HepG2 (cell line): Measurements from ENCODE around the gene INF2. TPM values are rescaled to one million over a fixed set of nuclear protein-coding genes. Genes with fewer than 3 reads are reported as not detected.

Experiments used
- HMG20B ChIP-seq: conservative IDR thresholded peaks from 2 replicates; pipeline ENCODE4 v1.6.1; 2016; ENCODE audit warnings: missing genetic modification reagents, missing compliant biosample characterization
- MAFF ChIP-seq: IDR thresholded peaks from 2 replicates; pipeline ENCODE4 v1.6.1; 2011; ENCODE audit warnings: low read depth, low read length, improper control_type of control experiment
- PATZ1 ChIP-seq: sonication (generic); formaldehyde crosslinking; IDR thresholded peaks from 2 replicates; pipeline ENCODE4 v1.4.0; 2020; ENCODE audit warnings: missing genetic modification reagents
- PLSCR1 ChIP-seq: sonication (generic); formaldehyde crosslinking; IDR thresholded peaks from 2 replicates; pipeline ENCODE4 v1.5.0; 2020; ENCODE audit warnings: missing genetic modification reagents, mild to moderate bottlenecking, borderline replicate concordance
- ZIK1 ChIP-seq: sonication (generic); formaldehyde crosslinking; IDR thresholded peaks from 2 replicates; pipeline ENCODE4 v1.5.0; 2020; ENCODE audit warnings: mild to moderate bottlenecking, low read depth, missing genetic modification reagents, borderline replicate concordance
- ZNF230 ChIP-seq: sonication (generic); formaldehyde crosslinking; IDR thresholded peaks from 2 replicates; pipeline ENCODE4 v1.4.0; 2020; ENCODE audit warnings: mild to moderate bottlenecking, missing genetic modification reagents
- ZNF781 ChIP-seq: sonication (generic); formaldehyde crosslinking; IDR thresholded peaks from 2 replicates; pipeline ENCODE4 v1.5.1; 2020; ENCODE audit warnings: borderline replicate concordance, mild to moderate bottlenecking, missing genetic modification reagents; ENCODE audit errors: not compliant biosample characterization
- polyA plus RNA-seq, 8 experiments: library from polyadenylated mRNA; depleted of rRNA in 3 of 8; stranded (reverse) in 7 of 8; unstranded in 1 of 8; fragments of >200 nt; fragmentation: Illumina TruSeq in 4 of 8; extraction: Trizol in 4 of 8; gene quantifications; 2 replicates each; pipeline versions ENCODE4 v1.2.1 to v1.2.3, GENCODE V29; 2011 to 2016; ENCODE audit warnings: low read depth in 4 of 8, missing spikeins in 1 of 8, mixed read lengths in 1 of 8; ENCODE audit not compliant: insufficient read depth in 1 of 8
- total RNA-seq, 5 experiments: library from RNA; depleted of rRNA; stranded (reverse); fragments of >200 nt; fragmentation: Illumina TruSeq; extraction: Trizol; gene quantifications; 2 replicates each; pipeline ENCODE4 v1.2.3, GENCODE V29; 2016; ENCODE audit warnings: low read depth in 1 of 5
- TF ChIP-seq, protein P1 (sequence below): sonication (generic); formaldehyde crosslinking; IDR thresholded peaks from 2 replicates; pipeline ENCODE4 v1.4.0; 2020; ENCODE audit warnings: low read depth, missing genetic modification reagents
- TF ChIP-seq, protein P2 (sequence below): sonication (generic); formaldehyde crosslinking; IDR thresholded peaks from 2 replicates; pipeline ENCODE4 v1.4.0; 2020; ENCODE audit warnings: missing genetic modification reagents, borderline replicate concordance
- TF ChIP-seq, protein P3 (sequence below), 2 experiments: sonication (generic) in 1 of 2; formaldehyde crosslinking in 1 of 2; IDR thresholded peaks; 2 replicates each; pipeline versions ENCODE4 v1.4.0 to v1.6.1; 2016 to 2020; ENCODE audit warnings: borderline replicate concordance in 1 of 2, low read depth in 1 of 2, mild to moderate bottlenecking in 1 of 2, missing genetic modification reagents in 1 of 2

The INF2 gene
- total and polyA plus RNA-seq, 2 of the 13 experiments (the other 11 are each of a cell fraction or from before 2014, with no cell fraction given), result 16.4 to 26.4 TPM

GRCh38 chr14:104680806-104681688, 8.4 kb upstream of the INF2 start (continued):
- TF ChIP-seq ZNF230 (CRISPR knock-in tag) (no peak), PLSCR1 (CRISPR knock-in tag) (no peak), HMG20B (CRISPR knock-in tag) (no peak), MAFF (no peak), ZNF781 (no peak), PATZ1 (peak; percentile 67), ZIK1 (no peak)
- TF ChIP-seq, protein P1, sequence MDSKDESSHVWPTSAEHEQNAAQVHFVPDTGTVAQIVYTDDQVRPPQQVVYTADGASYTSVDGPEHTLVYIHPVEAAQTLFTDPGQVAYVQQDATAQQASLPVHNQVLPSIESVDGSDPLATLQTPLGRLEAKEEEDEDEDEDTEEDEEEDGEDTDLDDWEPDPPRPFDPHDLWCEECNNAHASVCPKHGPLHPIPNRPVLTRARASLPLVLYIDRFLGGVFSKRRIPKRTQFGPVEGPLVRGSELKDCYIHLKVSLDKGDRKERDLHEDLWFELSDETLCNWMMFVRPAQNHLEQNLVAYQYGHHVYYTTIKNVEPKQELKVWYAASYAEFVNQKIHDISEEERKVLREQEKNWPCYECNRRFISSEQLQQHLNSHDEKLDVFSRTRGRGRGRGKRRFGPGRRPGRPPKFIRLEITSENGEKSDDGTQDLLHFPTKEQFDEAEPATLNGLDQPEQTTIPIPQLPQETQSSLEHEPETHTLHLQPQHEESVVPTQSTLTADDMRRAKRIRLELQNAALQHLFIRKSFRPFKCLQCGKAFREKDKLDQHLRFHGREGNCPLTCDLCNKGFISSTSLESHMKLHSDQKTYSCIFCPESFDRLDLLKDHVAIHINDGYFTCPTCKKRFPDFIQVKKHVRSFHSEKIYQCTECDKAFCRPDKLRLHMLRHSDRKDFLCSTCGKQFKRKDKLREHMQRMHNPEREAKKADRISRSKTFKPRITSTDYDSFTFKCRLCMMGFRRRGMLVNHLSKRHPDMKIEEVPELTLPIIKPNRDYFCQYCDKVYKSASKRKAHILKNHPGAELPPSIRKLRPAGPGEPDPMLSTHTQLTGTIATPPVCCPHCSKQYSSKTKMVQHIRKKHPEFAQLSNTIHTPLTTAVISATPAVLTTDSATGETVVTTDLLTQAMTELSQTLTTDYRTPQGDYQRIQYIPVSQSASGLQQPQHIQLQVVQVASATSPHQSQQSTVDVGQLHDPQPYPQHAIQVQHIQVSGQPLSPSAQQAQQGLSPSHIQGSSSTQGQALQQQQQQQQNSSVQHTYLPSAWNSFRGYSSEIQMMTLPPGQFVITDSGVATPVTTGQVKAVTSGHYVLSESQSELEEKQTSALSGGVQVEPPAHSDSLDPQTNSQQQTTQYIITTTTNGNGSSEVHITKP, result no peak
- TF ChIP-seq, protein P2, sequence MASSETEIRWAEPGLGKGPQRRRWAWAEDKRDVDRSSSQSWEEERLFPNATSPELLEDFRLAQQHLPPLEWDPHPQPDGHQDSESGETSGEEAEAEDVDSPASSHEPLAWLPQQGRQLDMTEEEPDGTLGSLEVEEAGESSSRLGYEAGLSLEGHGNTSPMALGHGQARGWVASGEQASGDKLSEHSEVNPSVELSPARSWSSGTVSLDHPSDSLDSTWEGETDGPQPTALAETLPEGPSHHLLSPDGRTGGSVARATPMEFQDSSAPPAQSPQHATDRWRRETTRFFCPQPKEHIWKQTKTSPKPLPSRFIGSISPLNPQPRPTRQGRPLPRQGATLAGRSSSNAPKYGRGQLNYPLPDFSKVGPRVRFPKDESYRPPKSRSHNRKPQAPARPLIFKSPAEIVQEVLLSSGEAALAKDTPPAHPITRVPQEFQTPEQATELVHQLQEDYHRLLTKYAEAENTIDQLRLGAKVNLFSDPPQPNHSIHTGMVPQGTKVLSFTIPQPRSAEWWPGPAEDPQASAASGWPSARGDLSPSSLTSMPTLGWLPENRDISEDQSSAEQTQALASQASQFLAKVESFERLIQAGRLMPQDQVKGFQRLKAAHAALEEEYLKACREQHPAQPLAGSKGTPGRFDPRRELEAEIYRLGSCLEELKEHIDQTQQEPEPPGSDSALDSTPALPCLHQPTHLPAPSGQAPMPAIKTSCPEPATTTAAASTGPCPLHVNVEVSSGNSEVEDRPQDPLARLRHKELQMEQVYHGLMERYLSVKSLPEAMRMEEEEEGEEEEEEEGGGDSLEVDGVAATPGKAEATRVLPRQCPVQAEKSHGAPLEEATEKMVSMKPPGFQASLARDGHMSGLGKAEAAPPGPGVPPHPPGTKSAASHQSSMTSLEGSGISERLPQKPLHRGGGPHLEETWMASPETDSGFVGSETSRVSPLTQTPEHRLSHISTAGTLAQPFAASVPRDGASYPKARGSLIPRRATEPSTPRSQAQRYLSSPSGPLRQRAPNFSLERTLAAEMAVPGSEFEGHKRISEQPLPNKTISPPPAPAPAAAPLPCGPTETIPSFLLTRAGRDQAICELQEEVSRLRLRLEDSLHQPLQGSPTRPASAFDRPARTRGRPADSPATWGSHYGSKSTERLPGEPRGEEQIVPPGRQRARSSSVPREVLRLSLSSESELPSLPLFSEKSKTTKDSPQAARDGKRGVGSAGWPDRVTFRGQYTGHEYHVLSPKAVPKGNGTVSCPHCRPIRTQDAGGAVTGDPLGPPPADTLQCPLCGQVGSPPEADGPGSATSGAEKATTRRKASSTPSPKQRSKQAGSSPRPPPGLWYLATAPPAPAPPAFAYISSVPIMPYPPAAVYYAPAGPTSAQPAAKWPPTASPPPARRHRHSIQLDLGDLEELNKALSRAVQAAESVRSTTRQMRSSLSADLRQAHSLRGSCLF (CRISPR knock-in tag), result no peak
- TF ChIP-seq, protein P3, sequence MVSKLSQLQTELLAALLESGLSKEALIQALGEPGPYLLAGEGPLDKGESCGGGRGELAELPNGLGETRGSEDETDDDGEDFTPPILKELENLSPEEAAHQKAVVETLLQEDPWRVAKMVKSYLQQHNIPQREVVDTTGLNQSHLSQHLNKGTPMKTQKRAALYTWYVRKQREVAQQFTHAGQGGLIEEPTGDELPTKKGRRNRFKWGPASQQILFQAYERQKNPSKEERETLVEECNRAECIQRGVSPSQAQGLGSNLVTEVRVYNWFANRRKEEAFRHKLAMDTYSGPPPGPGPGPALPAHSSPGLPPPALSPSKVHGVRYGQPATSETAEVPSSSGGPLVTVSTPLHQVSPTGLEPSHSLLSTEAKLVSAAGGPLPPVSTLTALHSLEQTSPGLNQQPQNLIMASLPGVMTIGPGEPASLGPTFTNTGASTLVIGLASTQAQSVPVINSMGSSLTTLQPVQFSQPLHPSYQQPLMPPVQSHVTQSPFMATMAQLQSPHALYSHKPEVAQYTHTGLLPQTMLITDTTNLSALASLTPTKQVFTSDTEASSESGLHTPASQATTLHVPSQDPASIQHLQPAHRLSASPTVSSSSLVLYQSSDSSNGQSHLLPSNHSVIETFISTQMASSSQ (IDR thresholded peaks at IDR 0.05; ENCODE audit: low read depth), result no peak
- TF ChIP-seq, protein P3 (CRISPR knock-in tag; IDR thresholded peaks at IDR 0.05; ENCODE audit: borderline replicate concordance), result no peak
